HepG2 (cell line): ENCODE measurements around the gene FBXO28. TPM values are rescaled to one million over a fixed set of nuclear protein-coding genes. Genes with fewer than 3 reads are reported as not detected.
"Not testable (repeated sequence)": the region's sequence is repeated elsewhere in the genome, so short reads cannot be mapped to it uniquely, and the experiment has no call there.

Source experiments
- ATAC-seq: fragments of 200-7000 bp; cut with Tn5 transposase; 3 replicates; pipeline ENCODE4 v1.9.1; 2020; ENCODE audit warnings: mild to moderate bottlenecking, moderate library complexity
- BruUV-seq: library from RNA; stranded (reverse); fragments of 400-500 nt; replicated peaks from 2 replicates; lab custom pipeline; 2021; lab: Mats Ljungman, UMichigan
- CTCF ChIA-PET: fragments of 300-600 bp; formaldehyde crosslinking; extraction: SDS; loops from one replicate; lab custom pipeline; 2021; ENCODE audit warnings: low total read pairs, inconsistent platforms, low intra/inter-chr PET ratio; lab: Yijun Ruan, JAX
- POLR2A ChIA-PET: fragments of 350-600 bp; sonication (Branson Sonifier 250); formaldehyde crosslinking; loops from one replicate; lab custom pipeline; 2020; ENCODE audit warnings: antibody characterized with exemption, inconsistent platforms; lab: Yijun Ruan, JAX
- DNase-seq: peaks from one replicate; pipeline ENCODE4 v3.0.0-alpha.2; 2015; ENCODE audit warnings: low spot score
- FAIRE-seq: peaks from 3 replicates; lab custom pipeline; 2011; peaks lifted over from hg19 to GRCh38; lab: Jason Lieb, UNC
- H2AFZ ChIP-seq: one replicate; pipeline ENCODE4 v1.6.1; 2011; ENCODE audit warnings: low read length, inconsistent platforms
- H3K27ac ChIP-seq: fragments of 300-600 bp; 3 replicates; pipeline ENCODE4 v1.8.0; 2011; ENCODE audit warnings: mixed run types, mild to moderate bottlenecking, mixed read lengths, low read length, inconsistent platforms; ENCODE audit not compliant: insufficient read depth; ENCODE audit errors: extremely low read length
- H3K27me3 ChIP-seq, 2 experiments: fragments of 200-600 bp in 1 of 2; 2 replicates in 1 of 2; 3 replicates in 1 of 2; pipeline versions ENCODE4 v1.6.0 to v1.8.0; 2011; ENCODE audit warnings: low read length in 2 of 2, mild to moderate bottlenecking in 2 of 2, moderate library complexity in 2 of 2, inconsistent platforms in 1 of 2; ENCODE audit not compliant: insufficient read depth in 2 of 2, control insufficient read depth in 1 of 2
- H3K36me3 ChIP-seq, 2 experiments: fragments of 200-600 bp in 1 of 2; replicated peaks in 1 of 2; 2 replicates in 1 of 2; 3 replicates in 1 of 2; pipeline versions ENCODE4 v1.5.1 to v1.8.0; 2011; ENCODE audit warnings: low read length in 2 of 2, inconsistent platforms in 1 of 2; ENCODE audit not compliant: insufficient read depth in 2 of 2, control insufficient read depth in 1 of 2
- H3K4me1 ChIP-seq: 2 replicates; pipeline ENCODE4 v1.5.1; 2012; ENCODE audit warnings: low read length, inconsistent platforms; ENCODE audit not compliant: insufficient read depth
- H3K4me2 ChIP-seq: 2 replicates; pipeline ENCODE4 v1.6.0; 2011; ENCODE audit warnings: low read depth, low read length, inconsistent platforms
- H3K4me3 ChIP-seq, 3 experiments: fragments of 200-600 bp in 1 of 3; sonication (generic), shearing (Covaris generic) in 1 of 3; replicated peaks in 1 of 3; 2 replicates each; pipeline ENCODE4 v1.5.1; 2011 to 2016; ENCODE audit warnings: low read length in 3 of 3, inconsistent platforms in 2 of 3, low read depth in 2 of 3, mild to moderate bottlenecking in 2 of 3, control low read depth in 1 of 3, mixed read lengths in 1 of 3; ENCODE audit not compliant: insufficient read depth in 1 of 3
- H3K79me2 ChIP-seq: one replicate; pipeline ENCODE4 v1.6.1; 2011; ENCODE audit warnings: low read length, inconsistent platforms; ENCODE audit not compliant: insufficient read depth
- H3K9ac ChIP-seq: 2 replicates; pipeline ENCODE4 v1.6.0; 2011; ENCODE audit warnings: mild to moderate bottlenecking, low read depth, low read length, inconsistent platforms; ENCODE audit not compliant: insufficient read depth
- H3K9me3 ChIP-seq: 2 replicates; pipeline ENCODE4 v1.5.1; 2012; ENCODE audit warnings: mild to moderate bottlenecking, low read length
- H4K20me1 ChIP-seq: 2 replicates; pipeline ENCODE4 v1.6.0; 2011; ENCODE audit warnings: inconsistent platforms, mild to moderate bottlenecking, low read length, moderate library complexity; ENCODE audit not compliant: insufficient read depth
- IRF2 ChIP-seq: IDR thresholded peaks from 2 replicates; pipeline ENCODE4 v1.6.1; 2018; ENCODE audit warnings: missing genetic modification reagents, missing compliant biosample characterization
- NR3C1 ChIP-seq: sonication (generic); formaldehyde crosslinking; IDR thresholded peaks from 2 replicates; pipeline ENCODE4 v1.4.0; 2020; ENCODE audit warnings: missing genetic modification reagents
- RBFOX2 ChIP-seq: fragments of 200-400 bp; formaldehyde crosslinking; IDR thresholded peaks from 2 replicates; pipeline ENCODE4 v1.6.1; 2017; ENCODE audit warnings: low read depth, mild to moderate bottlenecking, low read length
- WGBS: methylation state at CpG from one replicate; pipeline ENCODE4 v1.1.6; 2017; ENCODE audit warnings: low lambda C conversion rate; 5-methylcytosine and 5-hydroxymethylcytosine counted together
- in situ Hi-C: cut with HindIII; loops from 2 replicates; pipeline ENCODE4 v1.10.0; 2017; ENCODE audit warnings: low pct_unique_long_range_greater_than_20kb; ENCODE audit not compliant: extremely low pct_ligation_motif_present
- intact Hi-C: fragments of 100-400 bp; cut with micrococcal nuclease; formaldehyde crosslinking; loops from one replicate; pipeline ENCODE4 v1.10.0; 2022; ENCODE audit not compliant: unreplicated experiment
- polyA plus RNA-seq, 8 experiments: library from polyadenylated mRNA; depleted of rRNA in 3 of 8; stranded (reverse) in 7 of 8; unstranded in 1 of 8; fragments of >200 nt; fragmentation: Illumina TruSeq in 4 of 8; extraction: Trizol in 4 of 8; gene quantifications; 2 replicates each; pipeline versions ENCODE4 v1.2.1 to v1.2.3, GENCODE V29; 2011 to 2016; ENCODE audit warnings: low read depth in 4 of 8, missing spikeins in 1 of 8, mixed read lengths in 1 of 8; ENCODE audit not compliant: insufficient read depth in 1 of 8
- total RNA-seq, 5 experiments: library from RNA; depleted of rRNA; stranded (reverse); fragments of >200 nt; fragmentation: Illumina TruSeq; extraction: Trizol; gene quantifications; 2 replicates each; pipeline ENCODE4 v1.2.3, GENCODE V29; 2016; ENCODE audit warnings: low read depth in 1 of 5
- TF ChIP-seq, protein P1 (sequence below): sonication (generic); formaldehyde crosslinking; IDR thresholded peaks from 2 replicates; pipeline ENCODE4 v1.4.0; 2020; ENCODE audit warnings: missing genetic modification reagents, borderline replicate concordance

FBXO28 gene
- total and polyA plus RNA-seq, 2 of the 13 experiments (the other 11 are each of a cell fraction or from before 2014, with no cell fraction given) = 8.5 to 29.1 TPM

DNA sequence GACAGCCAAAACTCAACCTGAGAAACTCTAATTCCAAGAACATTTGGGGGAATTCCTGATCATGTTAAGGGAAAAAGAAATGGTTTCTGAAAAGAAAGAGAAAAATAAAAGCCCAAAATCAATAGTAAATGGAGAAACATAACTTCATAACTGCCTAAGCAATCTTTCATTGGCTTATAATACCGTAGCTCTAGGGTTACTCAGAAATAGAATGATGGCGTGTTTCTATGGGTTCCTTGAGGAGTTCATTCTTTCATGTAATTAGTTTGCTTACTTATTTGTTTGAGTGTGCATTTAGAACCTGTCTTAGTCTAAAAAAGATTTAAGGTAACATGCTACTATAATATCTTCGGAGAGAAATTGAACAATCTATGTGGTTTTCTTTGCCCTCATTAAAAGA is 37.5 kb upstream of the FBXO28 start:
- ATAC-seq = no peak
- Histone ChIP-seq H3K4me3 (no peak overlapping the region), H3K9ac (no peak overlapping the region), H4K20me1 (no peaks in the 10 kb centered on the region), H3K4me2 (no peak overlapping the region), H3K79me2 (no peaks in the 10 kb centered on the region), H3K36me3 (no peaks in the 10 kb centered on the region), H3K27ac (no peak overlapping the region), H3K4me1 (0 out of 2 replicates have a peak, but pooled peaks cover 4% of the 10 kb centered on the region), H3K9me3 (no peaks in the 10 kb centered on the region), H2AFZ (no peak overlapping the region), H3K27me3 (0 out of 5 replicates have a peak, but pooled peaks cover 0 to 6% of the 10 kb centered on the region in 2 experiments)
- POLR2A ChIA-PET = no interaction called here
- in situ Hi-C loops = no loop called here
- 27% methylated on average over 3 of the region's 3 CpGs for WGBS
- TF ChIP-seq RBFOX2 (no peak), IRF2 (CRISPR knock-in tag) (no peak), NR3C1 (CRISPR knock-in tag) (no peak)
- TF ChIP-seq, protein P1, sequence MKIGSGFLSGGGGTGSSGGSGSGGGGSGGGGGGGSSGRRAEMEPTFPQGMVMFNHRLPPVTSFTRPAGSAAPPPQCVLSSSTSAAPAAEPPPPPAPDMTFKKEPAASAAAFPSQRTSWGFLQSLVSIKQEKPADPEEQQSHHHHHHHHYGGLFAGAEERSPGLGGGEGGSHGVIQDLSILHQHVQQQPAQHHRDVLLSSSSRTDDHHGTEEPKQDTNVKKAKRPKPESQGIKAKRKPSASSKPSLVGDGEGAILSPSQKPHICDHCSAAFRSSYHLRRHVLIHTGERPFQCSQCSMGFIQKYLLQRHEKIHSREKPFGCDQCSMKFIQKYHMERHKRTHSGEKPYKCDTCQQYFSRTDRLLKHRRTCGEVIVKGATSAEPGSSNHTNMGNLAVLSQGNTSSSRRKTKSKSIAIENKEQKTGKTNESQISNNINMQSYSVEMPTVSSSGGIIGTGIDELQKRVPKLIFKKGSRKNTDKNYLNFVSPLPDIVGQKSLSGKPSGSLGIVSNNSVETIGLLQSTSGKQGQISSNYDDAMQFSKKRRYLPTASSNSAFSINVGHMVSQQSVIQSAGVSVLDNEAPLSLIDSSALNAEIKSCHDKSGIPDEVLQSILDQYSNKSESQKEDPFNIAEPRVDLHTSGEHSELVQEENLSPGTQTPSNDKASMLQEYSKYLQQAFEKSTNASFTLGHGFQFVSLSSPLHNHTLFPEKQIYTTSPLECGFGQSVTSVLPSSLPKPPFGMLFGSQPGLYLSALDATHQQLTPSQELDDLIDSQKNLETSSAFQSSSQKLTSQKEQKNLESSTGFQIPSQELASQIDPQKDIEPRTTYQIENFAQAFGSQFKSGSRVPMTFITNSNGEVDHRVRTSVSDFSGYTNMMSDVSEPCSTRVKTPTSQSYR (CRISPR knock-in tag) = no peak
- CTCF ChIA-PET = no interaction called here
- FAIRE-seq = no peak
- BruUV-seq = no TSS peak
- DNase-seq = no peak
- intact Hi-C loops = loop anchor here (5.0 kb wide), 1 partner anchor 796 kb away; no protein-coding TSS in a partner anchor

DNA sequence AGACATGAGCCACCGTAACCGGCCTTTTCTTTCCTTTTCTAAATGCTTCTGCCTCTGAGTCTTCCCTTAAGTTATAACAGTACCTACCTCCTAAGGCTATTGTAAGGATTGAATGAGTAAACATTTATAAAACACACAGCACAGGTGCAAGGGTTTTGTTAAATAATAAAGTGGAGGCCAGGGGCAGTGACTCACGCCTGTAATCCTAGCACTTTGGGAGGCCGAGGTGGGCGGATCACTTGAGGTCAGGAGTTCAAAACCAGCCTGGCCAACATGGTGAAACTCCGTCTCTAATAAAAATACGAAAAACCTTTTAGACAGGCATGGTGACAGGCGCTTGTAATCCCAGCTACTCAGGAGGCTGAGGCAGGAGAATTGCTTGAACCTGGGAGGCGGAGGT is 34.3 kb upstream of the FBXO28 start:
- BruUV-seq, H3K36me3 ChIP-seq, H3K4me1 ChIP-seq, H3K9me3 ChIP-seq, POLR2A ChIA-PET, ATAC-seq, H3K27me3 ChIP-seq, H3K4me2 ChIP-seq, DNase-seq, H3K4me3 ChIP-seq, H3K79me2 ChIP-seq, CTCF ChIA-PET, in situ Hi-C loops, H3K9ac ChIP-seq, H2AFZ ChIP-seq, FAIRE-seq, H3K27ac ChIP-seq, H4K20me1 ChIP-seq: not testable (repeated sequence)
- WGBS = 39% methylated on average over 9 of the region's 9 CpGs
- intact Hi-C loops = loop anchor here (5.0 kb wide), 1 partner anchor 793 kb away; no protein-coding TSS in a partner anchor
